A673 (cell line): Measurements from ENCODE around the gene STING1.
"Not testable (repeated sequence)": the region's sequence is repeated elsewhere in the genome, so short reads cannot be mapped to it uniquely, and the experiment has no call there.

Experiments
- EZH2 ChIP-seq: fragments of 200-600 bp; sonication (generic); IDR thresholded peaks from 2 replicates; pipeline ENCODE4 v1.6.1; 2017; ENCODE audit warnings: borderline replicate concordance, low read depth, mild to moderate bottlenecking, mixed read lengths, antibody characterized with exemption, low read length; ENCODE audit not compliant: poor library complexity, severe bottlenecking
- TF ChIP-seq, protein P1 (sequence below): fragments of 300-800, 200-600 bp; sonication (generic); conservative IDR thresholded peaks from 2 replicates; pipeline ENCODE4 v1.5.1; 2017; ENCODE audit warnings: low read depth, mild to moderate bottlenecking, antibody characterized with exemption, low read length, moderate library complexity, mixed read lengths

DNA sequence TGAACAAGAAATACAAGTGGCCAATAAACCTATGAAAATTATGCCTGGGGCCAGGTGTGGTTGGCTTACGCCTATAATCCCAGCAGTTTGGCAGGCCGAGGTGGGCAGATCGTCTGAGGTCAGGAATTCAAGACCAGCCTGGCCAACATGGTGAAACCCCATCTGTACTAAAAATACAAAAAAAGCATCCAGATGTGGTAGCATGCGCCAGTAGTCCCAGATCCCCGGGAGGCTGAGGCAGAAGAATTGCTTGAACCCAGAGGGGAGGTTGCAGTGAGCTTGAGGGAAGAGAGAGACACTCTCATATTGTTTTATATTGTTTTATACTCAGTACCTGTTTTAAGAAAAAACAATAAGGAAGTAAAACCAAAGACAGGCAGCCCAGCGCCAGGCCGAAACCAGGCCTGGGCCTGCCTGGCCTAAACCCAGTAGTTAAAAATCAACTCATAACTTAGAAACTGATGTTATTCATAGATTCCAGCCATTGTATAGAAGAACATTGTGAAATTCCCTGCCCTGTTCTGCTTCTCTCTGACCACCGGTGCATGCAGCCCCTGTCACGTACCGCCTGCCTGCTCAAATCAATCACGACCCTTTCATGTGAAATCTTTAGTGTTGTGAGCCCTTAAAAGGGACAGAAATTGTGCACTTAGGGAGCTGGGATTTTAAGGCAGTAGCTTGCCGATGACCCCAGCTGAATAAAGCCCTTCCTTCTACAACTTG is 43.2 kb upstream of the STING1 start:
- TF ChIP-seq EZH2: not testable (repeated sequence)
- TF ChIP-seq, protein P1, sequence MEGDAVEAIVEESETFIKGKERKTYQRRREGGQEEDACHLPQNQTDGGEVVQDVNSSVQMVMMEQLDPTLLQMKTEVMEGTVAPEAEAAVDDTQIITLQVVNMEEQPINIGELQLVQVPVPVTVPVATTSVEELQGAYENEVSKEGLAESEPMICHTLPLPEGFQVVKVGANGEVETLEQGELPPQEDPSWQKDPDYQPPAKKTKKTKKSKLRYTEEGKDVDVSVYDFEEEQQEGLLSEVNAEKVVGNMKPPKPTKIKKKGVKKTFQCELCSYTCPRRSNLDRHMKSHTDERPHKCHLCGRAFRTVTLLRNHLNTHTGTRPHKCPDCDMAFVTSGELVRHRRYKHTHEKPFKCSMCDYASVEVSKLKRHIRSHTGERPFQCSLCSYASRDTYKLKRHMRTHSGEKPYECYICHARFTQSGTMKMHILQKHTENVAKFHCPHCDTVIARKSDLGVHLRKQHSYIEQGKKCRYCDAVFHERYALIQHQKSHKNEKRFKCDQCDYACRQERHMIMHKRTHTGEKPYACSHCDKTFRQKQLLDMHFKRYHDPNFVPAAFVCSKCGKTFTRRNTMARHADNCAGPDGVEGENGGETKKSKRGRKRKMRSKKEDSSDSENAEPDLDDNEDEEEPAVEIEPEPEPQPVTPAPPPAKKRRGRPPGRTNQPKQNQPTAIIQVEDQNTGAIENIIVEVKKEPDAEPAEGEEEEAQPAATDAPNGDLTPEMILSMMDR: not testable (repeated sequence)
